K562 (cell line): ENCODE data around the gene FOXO3.

Experiments
- EZH2 ChIP-seq: IDR thresholded peaks from 2 replicates; pipeline ENCODE4 v1.6.1; 2012; ENCODE audit warnings: low read depth, mild to moderate bottlenecking, inconsistent platforms, low read length, borderline replicate concordance
- FIP1L1 ChIP-seq: fragments of 200-400 bp; formaldehyde crosslinking; IDR thresholded peaks from 2 replicates; pipeline ENCODE4 v1.6.1; 2018; ENCODE audit warnings: mild to moderate bottlenecking, low read depth, low read length; ENCODE audit not compliant: poor library complexity, severe bottlenecking
- FOXA1 ChIP-seq: fragments of 450-650 bp; IDR thresholded peaks from 2 replicates; pipeline ENCODE4 v1.6.1; 2016; ENCODE audit warnings: mild to moderate bottlenecking, borderline replicate concordance
- FOXO4 ChIP-seq: fragments of 450-650 bp; formaldehyde crosslinking; IDR thresholded peaks from 2 replicates; pipeline ENCODE4 v1.4.0; 2020; ENCODE audit warnings: mild to moderate bottlenecking, moderate library complexity
- SRF ChIP-seq, 2 experiments: fragments of 250-450, 450-650 bp in 1 of 2; sonication (Bioruptor Pico) in 1 of 2; sonication (generic) in 1 of 2; formaldehyde crosslinking; IDR thresholded peaks; 2 replicates each; pipeline versions ENCODE4 v1.5.0 to v1.5.1; 2020 to 2022; ENCODE audit warnings: mild to moderate bottlenecking in 1 of 2, missing genetic modification reagents in 1 of 2
- ZNF274 ChIP-seq: IDR thresholded peaks from 2 replicates; pipeline ENCODE4 v1.6.1; 2011; ENCODE audit warnings: low read depth, mild to moderate bottlenecking, low read length, moderate library complexity, borderline replicate concordance
- ZNF766 ChIP-seq: fragments of 200-800 bp; sonication (Bioruptor generic); conservative IDR thresholded peaks from 2 replicates; pipeline ENCODE4 v1.6.1; 2016; ENCODE audit warnings: missing genetic modification characterization, missing compliant biosample characterization

DNA sequence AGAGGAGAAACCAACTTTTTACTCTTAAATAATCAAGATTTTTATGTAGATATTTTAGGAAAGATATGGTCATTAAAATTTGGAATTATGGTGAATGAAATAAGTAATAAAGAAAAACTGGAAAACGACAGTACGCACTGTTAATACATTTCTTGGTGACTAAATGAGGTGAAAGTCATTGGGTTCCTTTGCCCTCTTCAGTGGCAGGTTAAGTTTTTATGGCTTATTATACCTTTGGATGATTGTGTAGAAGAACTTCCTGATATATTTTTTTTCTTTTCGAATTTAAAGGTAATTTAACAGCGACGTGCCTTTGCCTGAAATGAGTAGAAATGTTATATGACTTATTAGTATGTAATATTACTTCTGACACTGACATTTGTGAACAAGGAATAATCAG is 43.4 kb downstream of the FOXO3 start:
- TF ChIP-seq ZNF766 (CRISPR knock-in tag) = no peak
- TF ChIP-seq ZNF274 = no peak
- TF ChIP-seq FOXO4 (CRISPR knock-in tag) = no peak
- no peak for TF ChIP-seq EZH2
- TF ChIP-seq SRF (CRISPR knock-in tag; IDR thresholded peaks at IDR 0.05) = no peak
- no peak for TF ChIP-seq FOXA1
- TF ChIP-seq FIP1L1 = no peak
